ENCODE measurements around the gene CMTR1.

CMTR1 gene

DNA sequence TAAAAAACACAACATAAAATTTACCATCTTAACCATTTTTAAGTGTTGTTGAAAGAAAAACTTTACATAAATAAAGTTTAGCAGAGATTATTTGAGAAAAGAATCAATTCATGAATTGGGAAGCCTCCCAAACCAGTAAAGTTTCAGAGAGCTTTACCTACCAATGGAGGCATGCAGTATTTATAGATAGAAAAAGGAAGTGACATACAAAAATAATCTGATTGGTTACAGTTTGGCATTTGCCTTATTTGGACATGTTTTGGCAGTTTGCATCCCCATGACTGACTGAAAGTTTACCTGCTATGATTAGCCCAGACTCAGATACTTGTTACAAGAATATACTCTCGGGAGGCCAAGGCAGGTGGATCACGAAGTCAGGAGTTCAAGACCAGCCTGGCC, 3.7 kb upstream of the CMTR1 start:
- ChIA-PET POLR2A (no interaction called here), CTCF (no interaction called here)
- no peak for DNase-seq (ENCODE audit: extremely low spot score)
- TF ChIP-seq HDGF (IDR thresholded peaks at IDR 0.05; ENCODE audit: borderline replicate concordance) (no peak), CTBP1 (IDR thresholded peaks at IDR 0.05; ENCODE audit: borderline replicate concordance) (no peak), BHLHE40 (IDR thresholded peaks at IDR 0.05; ENCODE audit: borderline replicate concordance) (no peak), FOXA1 (IDR thresholded peaks at IDR 0.05) (no peak), NFRKB (IDR thresholded peaks at IDR 0.05) (no peak), SP1 (IDR thresholded peaks at IDR 0.05) (no peak), SUZ12 (IDR thresholded peaks at IDR 0.05) (no peak), FOXM1 (IDR thresholded peaks at IDR 0.05; ENCODE audit: borderline replicate concordance) (no peak), ARNT (IDR thresholded peaks at IDR 0.05) (no peak), FOXK2 (IDR thresholded peaks at IDR 0.05) (no peak), ZNF384 (IDR thresholded peaks at IDR 0.05) (no peak), TARDBP (IDR thresholded peaks at IDR 0.05) (no peak), L3MBTL2 (conservative IDR thresholded peaks at IDR 0.05) (no peak), ELF4 (IDR thresholded peaks at IDR 0.05) (no peak), LEF1 (IDR thresholded peaks at IDR 0.05; ENCODE audit: borderline replicate concordance) (no peak)
- TF ChIP-seq, protein P1, sequence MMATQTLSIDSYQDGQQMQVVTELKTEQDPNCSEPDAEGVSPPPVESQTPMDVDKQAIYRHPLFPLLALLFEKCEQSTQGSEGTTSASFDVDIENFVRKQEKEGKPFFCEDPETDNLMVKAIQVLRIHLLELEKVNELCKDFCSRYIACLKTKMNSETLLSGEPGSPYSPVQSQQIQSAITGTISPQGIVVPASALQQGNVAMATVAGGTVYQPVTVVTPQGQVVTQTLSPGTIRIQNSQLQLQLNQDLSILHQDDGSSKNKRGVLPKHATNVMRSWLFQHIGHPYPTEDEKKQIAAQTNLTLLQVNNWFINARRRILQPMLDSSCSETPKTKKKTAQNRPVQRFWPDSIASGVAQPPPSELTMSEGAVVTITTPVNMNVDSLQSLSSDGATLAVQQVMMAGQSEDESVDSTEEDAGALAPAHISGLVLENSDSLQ (IDR thresholded peaks at IDR 0.05), result no peak

DNA sequence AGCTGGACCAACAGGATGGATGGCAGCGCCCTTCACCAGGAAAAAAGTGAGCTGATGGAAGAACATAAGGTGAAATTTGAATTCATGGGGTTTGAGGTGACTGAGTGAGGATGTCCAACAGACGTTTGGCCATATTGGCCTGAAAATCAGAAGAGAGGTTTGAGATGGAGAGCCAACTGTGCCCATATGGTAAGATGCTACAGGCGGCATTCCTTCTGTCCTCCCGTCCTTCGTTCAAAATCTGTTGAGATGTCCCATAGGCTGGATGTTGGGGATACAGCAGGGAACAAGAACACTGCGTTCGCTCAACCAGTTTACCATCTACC, 468 bp upstream of the CMTR1 start:
- TF ChIP-seq HDGF (IDR thresholded peaks at IDR 0.05; ENCODE audit: borderline replicate concordance) (0 out of 2 replicates have a peak, but pooled peaks have one; percentile 49), FOXA1 (IDR thresholded peaks at IDR 0.05) (no peak)
- ChIA-PET POLR2A (interaction anchor here (0.5 to 2.0 kb wide), 13 partner anchors 9 to 1153 kb away, joined by 3 to 7 read pairs (median 3); partner anchors contain the start of genes PPIL1 and RNF8), CTCF (interaction anchor here (0.5 to 0.7 kb wide), 2 partner anchors 238 to 1363 kb away, joined by 3 read pairs; no protein-coding TSS in a partner anchor)
- no peak for DNase-seq (ENCODE audit: extremely low spot score)

DNA sequence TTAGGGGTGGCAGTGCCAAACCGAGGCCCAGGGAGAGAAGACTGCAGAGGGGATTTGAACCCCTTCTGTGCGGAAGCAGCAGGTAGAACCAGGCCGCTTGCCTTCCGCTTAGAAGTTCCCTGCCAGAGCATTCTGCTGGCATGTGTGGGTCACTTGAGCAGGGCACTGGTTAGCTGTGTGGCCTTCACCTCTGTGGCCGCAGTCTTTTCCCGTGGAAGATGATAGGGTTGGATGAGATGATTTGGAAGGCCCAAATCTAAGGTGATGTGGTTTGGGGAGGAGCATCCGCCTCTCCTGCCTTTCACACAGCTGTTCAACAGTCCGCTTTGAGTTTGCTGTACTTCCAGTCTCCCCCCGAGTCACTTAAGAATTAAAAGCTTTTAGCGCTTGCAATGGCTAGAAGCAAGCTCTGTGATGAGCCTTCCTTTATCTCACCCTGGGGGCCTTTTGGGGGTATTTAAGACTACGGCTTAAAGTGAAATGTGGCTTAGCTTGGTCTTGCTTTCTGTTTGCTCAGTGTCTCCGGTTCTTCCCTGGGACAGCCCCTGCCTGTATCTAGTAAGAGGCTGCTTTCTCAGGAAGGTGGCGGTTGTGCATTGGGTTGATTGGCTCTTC, 743 bp downstream of the CMTR1 start:
- POLR2A ChIA-PET, result interaction anchor here (0.6 to 2.0 kb wide), 10 partner anchors 11 to 559 kb away, joined by 3 to 7 read pairs (median 4); partner anchors contain the start of gene PPIL1
- TF ChIP-seq HDGF (IDR thresholded peaks at IDR 0.05; ENCODE audit: borderline replicate concordance) (no peak), CTBP1 (IDR thresholded peaks at IDR 0.05; ENCODE audit: borderline replicate concordance) (no peak), NFRKB (IDR thresholded peaks at IDR 0.05) (no peak), L3MBTL2 (conservative IDR thresholded peaks at IDR 0.05) (no peak), ELF4 (IDR thresholded peaks at IDR 0.05) (no peak), ZNF384 (IDR thresholded peaks at IDR 0.05) (no peak), SUZ12 (IDR thresholded peaks at IDR 0.05) (no peak), ARNT (IDR thresholded peaks at IDR 0.05) (no peak), FOXK2 (IDR thresholded peaks at IDR 0.05) (no peak), FOXM1 (IDR thresholded peaks at IDR 0.05; ENCODE audit: borderline replicate concordance) (no peak), FOXA1 (IDR thresholded peaks at IDR 0.05) (no peak)
- DNase-seq (ENCODE audit: extremely low spot score), result no peak
- CTCF ChIA-PET, result no interaction called here

DNA sequence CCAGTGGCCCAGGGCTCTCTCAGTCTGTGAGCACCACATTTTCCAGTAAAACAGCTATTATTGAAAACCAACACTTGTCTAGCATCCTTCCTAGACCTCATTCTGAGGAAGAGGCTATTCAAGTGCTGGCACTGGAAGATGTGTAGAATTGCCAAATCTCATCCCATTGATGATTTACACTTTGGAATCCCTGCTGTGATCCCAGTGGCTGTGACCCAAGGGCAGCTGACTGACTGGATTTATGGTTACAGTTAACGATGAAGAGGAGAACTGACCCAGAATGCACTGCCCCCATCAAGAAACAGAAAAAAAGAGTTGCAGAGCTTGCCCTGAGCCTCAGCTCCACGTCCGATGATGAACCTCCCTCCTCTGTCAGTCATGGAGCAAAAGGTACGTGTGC, 2.4 kb downstream of the CMTR1 start:
- ChIA-PET CTCF (no interaction called here), POLR2A (no interaction called here)
- no peak for TF ChIP-seq FOXA1 (IDR thresholded peaks at IDR 0.05)
- TF ChIP-seq ARNT (IDR thresholded peaks at IDR 0.05), result no peak
- TF ChIP-seq BHLHE40 (IDR thresholded peaks at IDR 0.05; ENCODE audit: borderline replicate concordance), result no peak
- no peak for TF ChIP-seq NFRKB (IDR thresholded peaks at IDR 0.05)
- TF ChIP-seq, protein P1 (IDR thresholded peaks at IDR 0.05), result peak; percentile 93
- TF ChIP-seq HDGF (IDR thresholded peaks at IDR 0.05; ENCODE audit: borderline replicate concordance), result no peak
- no peak for TF ChIP-seq SUZ12 (IDR thresholded peaks at IDR 0.05)
- DNase-seq (ENCODE audit: extremely low spot score), result no peak

DNA sequence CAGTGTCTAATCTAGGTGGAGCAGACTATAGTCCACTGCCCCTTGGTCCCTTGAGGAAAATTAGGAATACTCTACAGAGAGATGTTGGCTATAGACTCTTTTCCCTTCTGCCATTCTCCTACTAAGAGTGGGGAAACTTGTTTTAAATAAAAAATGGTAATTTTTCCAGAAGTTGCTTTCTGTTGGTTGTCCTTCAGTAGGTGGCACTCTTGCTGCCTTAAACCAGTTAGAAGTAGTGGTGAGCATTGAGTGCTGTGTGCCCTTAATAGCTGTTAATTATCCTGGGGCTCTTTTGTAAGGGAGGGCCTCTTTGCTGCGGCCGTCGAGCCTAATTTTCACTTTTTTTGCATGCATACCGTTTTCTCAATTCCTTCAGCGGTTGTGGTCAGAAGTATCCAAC, 2.8 kb downstream of the CMTR1 start:
- POLR2A ChIA-PET, result no interaction called here
- DNase-seq (ENCODE audit: extremely low spot score), result no peak
- CTCF ChIA-PET, result no interaction called here
- TF ChIP-seq CTBP1 (IDR thresholded peaks at IDR 0.05; ENCODE audit: borderline replicate concordance) (no peak), ELF4 (IDR thresholded peaks at IDR 0.05) (no peak), FOXA1 (IDR thresholded peaks at IDR 0.05) (no peak), ARNT (IDR thresholded peaks at IDR 0.05) (no peak)
- TF ChIP-seq, protein P1 (IDR thresholded peaks at IDR 0.05), result no peak

DNA sequence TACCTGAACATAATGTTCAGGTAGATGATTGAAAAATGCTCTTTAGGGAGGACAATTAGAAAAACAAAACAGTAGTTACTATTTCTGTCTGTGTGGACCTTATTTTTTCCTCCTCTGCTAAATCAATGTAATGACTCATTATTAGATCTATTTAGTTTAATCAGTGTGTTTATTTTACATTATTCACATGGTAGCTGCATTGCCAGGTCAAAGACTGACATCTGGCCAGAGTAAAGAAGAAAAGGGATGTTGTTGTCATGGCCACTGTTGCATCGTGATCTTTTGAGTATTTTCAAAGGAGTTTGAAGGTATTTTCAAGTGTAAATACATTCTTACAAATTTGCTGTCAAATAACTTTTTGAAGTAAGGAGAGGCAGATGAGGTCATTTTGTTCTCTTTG, 5.9 kb downstream of the CMTR1 start:
- POLR2A ChIA-PET, result no interaction called here
- TF ChIP-seq CTBP1 (IDR thresholded peaks at IDR 0.05; ENCODE audit: borderline replicate concordance), result no peak
- no peak for TF ChIP-seq FOXM1 (IDR thresholded peaks at IDR 0.05; ENCODE audit: borderline replicate concordance)
- no peak for TF ChIP-seq SP1 (IDR thresholded peaks at IDR 0.05)
- no peak for TF ChIP-seq BHLHE40 (IDR thresholded peaks at IDR 0.05; ENCODE audit: borderline replicate concordance)
- no peak for TF ChIP-seq TARDBP (IDR thresholded peaks at IDR 0.05)
- TF ChIP-seq SUZ12 (IDR thresholded peaks at IDR 0.05), result no peak
- no peak for TF ChIP-seq LEF1 (IDR thresholded peaks at IDR 0.05; ENCODE audit: borderline replicate concordance)
- TF ChIP-seq ELF4 (IDR thresholded peaks at IDR 0.05), result no peak
- TF ChIP-seq NFRKB (IDR thresholded peaks at IDR 0.05), result no peak
- TF ChIP-seq, protein P1 (IDR thresholded peaks at IDR 0.05), result no peak
- no peak for TF ChIP-seq HDGF (IDR thresholded peaks at IDR 0.05; ENCODE audit: borderline replicate concordance)
- no peak for TF ChIP-seq L3MBTL2 (conservative IDR thresholded peaks at IDR 0.05)
- no peak for TF ChIP-seq FOXK2 (IDR thresholded peaks at IDR 0.05)
- TF ChIP-seq FOXA1 (IDR thresholded peaks at IDR 0.05), result no peak
- no peak for TF ChIP-seq ARNT (IDR thresholded peaks at IDR 0.05)
- DNase-seq (ENCODE audit: extremely low spot score), result no peak
- CTCF ChIA-PET, result interaction anchor here (0.6 to 0.9 kb wide), 2 partner anchors 113 to 1836 kb away, joined by 3 to 6 read pairs; no protein-coding TSS in a partner anchor

Data from HEK293T (cell line).